HepG2 (cell line): Measurements from ENCODE around the gene SYDE2. TPM values are rescaled to one million over a fixed set of nuclear protein-coding genes. Genes with fewer than 3 reads are reported as not detected.

Source experiments
- ATAC-seq: fragments of 200-7000 bp; cut with Tn5 transposase; 3 replicates; pipeline ENCODE4 v1.9.1; 2020; ENCODE audit warnings: mild to moderate bottlenecking, moderate library complexity
- BruUV-seq: library from RNA; stranded (reverse); fragments of 400-500 nt; replicated peaks from 2 replicates; lab custom pipeline; 2021; lab: Mats Ljungman, UMichigan
- CTCF ChIA-PET: fragments of 300-600 bp; formaldehyde crosslinking; extraction: SDS; loops from one replicate; lab custom pipeline; 2021; ENCODE audit warnings: low total read pairs, inconsistent platforms, low intra/inter-chr PET ratio; lab: Yijun Ruan, JAX
- POLR2A ChIA-PET: fragments of 350-600 bp; sonication (Branson Sonifier 250); formaldehyde crosslinking; loops from one replicate; lab custom pipeline; 2020; ENCODE audit warnings: antibody characterized with exemption, inconsistent platforms; lab: Yijun Ruan, JAX
- DNase-seq: peaks from one replicate; pipeline ENCODE4 v3.0.0-alpha.2; 2015; ENCODE audit warnings: low spot score
- FAIRE-seq: peaks from 3 replicates; lab custom pipeline; 2011; peaks lifted over from hg19 to GRCh38; lab: Jason Lieb, UNC
- H2AFZ ChIP-seq: one replicate; pipeline ENCODE4 v1.6.1; 2011; ENCODE audit warnings: low read length, inconsistent platforms
- H3K27ac ChIP-seq: fragments of 300-600 bp; 3 replicates; pipeline ENCODE4 v1.8.0; 2011; ENCODE audit warnings: mixed run types, mild to moderate bottlenecking, mixed read lengths, low read length, inconsistent platforms; ENCODE audit not compliant: insufficient read depth; ENCODE audit errors: extremely low read length
- H3K27me3 ChIP-seq, 2 experiments: fragments of 200-600 bp in 1 of 2; 2 replicates in 1 of 2; 3 replicates in 1 of 2; pipeline versions ENCODE4 v1.6.0 to v1.8.0; 2011; ENCODE audit warnings: low read length in 2 of 2, mild to moderate bottlenecking in 2 of 2, moderate library complexity in 2 of 2, inconsistent platforms in 1 of 2; ENCODE audit not compliant: insufficient read depth in 2 of 2, control insufficient read depth in 1 of 2
- H3K36me3 ChIP-seq, 2 experiments: fragments of 200-600 bp in 1 of 2; replicated peaks in 1 of 2; 2 replicates in 1 of 2; 3 replicates in 1 of 2; pipeline versions ENCODE4 v1.5.1 to v1.8.0; 2011; ENCODE audit warnings: low read length in 2 of 2, inconsistent platforms in 1 of 2; ENCODE audit not compliant: insufficient read depth in 2 of 2, control insufficient read depth in 1 of 2
- H3K4me1 ChIP-seq: 2 replicates; pipeline ENCODE4 v1.5.1; 2012; ENCODE audit warnings: low read length, inconsistent platforms; ENCODE audit not compliant: insufficient read depth
- H3K4me2 ChIP-seq: 2 replicates; pipeline ENCODE4 v1.6.0; 2011; ENCODE audit warnings: low read depth, low read length, inconsistent platforms
- H3K4me3 ChIP-seq, 3 experiments: fragments of 200-600 bp in 1 of 3; sonication (generic), shearing (Covaris generic) in 1 of 3; replicated peaks in 1 of 3; 2 replicates each; pipeline ENCODE4 v1.5.1; 2011 to 2016; ENCODE audit warnings: low read length in 3 of 3, inconsistent platforms in 2 of 3, low read depth in 2 of 3, mild to moderate bottlenecking in 2 of 3, control low read depth in 1 of 3, mixed read lengths in 1 of 3; ENCODE audit not compliant: insufficient read depth in 1 of 3
- H3K79me2 ChIP-seq: one replicate; pipeline ENCODE4 v1.6.1; 2011; ENCODE audit warnings: low read length, inconsistent platforms; ENCODE audit not compliant: insufficient read depth
- H3K9ac ChIP-seq: 2 replicates; pipeline ENCODE4 v1.6.0; 2011; ENCODE audit warnings: mild to moderate bottlenecking, low read depth, low read length, inconsistent platforms; ENCODE audit not compliant: insufficient read depth
- H3K9me3 ChIP-seq: 2 replicates; pipeline ENCODE4 v1.5.1; 2012; ENCODE audit warnings: mild to moderate bottlenecking, low read length
- H4K20me1 ChIP-seq: 2 replicates; pipeline ENCODE4 v1.6.0; 2011; ENCODE audit warnings: inconsistent platforms, mild to moderate bottlenecking, low read length, moderate library complexity; ENCODE audit not compliant: insufficient read depth
- KMT2B ChIP-seq: IDR thresholded peaks from 2 replicates; pipeline ENCODE4 v1.6.1; 2016; ENCODE audit warnings: missing genetic modification reagents, missing compliant biosample characterization
- NR2F1 ChIP-seq, 2 experiments: fragments of 450-650 bp in 1 of 2; formaldehyde crosslinking in 1 of 2; IDR thresholded peaks; 2 replicates each; pipeline versions ENCODE4 v1.5.0 to v1.6.1; 2016 to 2020; ENCODE audit warnings: mild to moderate bottlenecking in 1 of 2, missing compliant biosample characterization in 1 of 2, missing genetic modification reagents in 1 of 2, moderate library complexity in 1 of 2
- NR2F6 ChIP-seq, 2 experiments: IDR thresholded peaks; 2 replicates each; pipeline ENCODE4 v1.6.1; 2016; ENCODE audit warnings: antibody characterized with exemption in 1 of 2, mild to moderate bottlenecking in 1 of 2
- RFX5 ChIP-seq: IDR thresholded peaks from 2 replicates; pipeline ENCODE4 v1.6.1; 2011; ENCODE audit warnings: low read depth, low read length, improper control_type of control experiment
- ZNF24 ChIP-seq: fragments of 450-650 bp; IDR thresholded peaks from 2 replicates; pipeline ENCODE4 v1.6.1; 2017; ENCODE audit warnings: antibody characterized with exemption, mild to moderate bottlenecking
- WGBS: methylation state at CpG from one replicate; pipeline ENCODE4 v1.1.6; 2017; ENCODE audit warnings: low lambda C conversion rate; 5-methylcytosine and 5-hydroxymethylcytosine counted together
- in situ Hi-C: cut with HindIII; loops from 2 replicates; pipeline ENCODE4 v1.10.0; 2017; ENCODE audit warnings: low pct_unique_long_range_greater_than_20kb; ENCODE audit not compliant: extremely low pct_ligation_motif_present
- intact Hi-C: fragments of 100-400 bp; cut with micrococcal nuclease; formaldehyde crosslinking; loops from one replicate; pipeline ENCODE4 v1.10.0; 2022; ENCODE audit not compliant: unreplicated experiment
- polyA plus RNA-seq, 8 experiments: library from polyadenylated mRNA; depleted of rRNA in 3 of 8; stranded (reverse) in 7 of 8; unstranded in 1 of 8; fragments of >200 nt; fragmentation: Illumina TruSeq in 4 of 8; extraction: Trizol in 4 of 8; gene quantifications; 2 replicates each; pipeline versions ENCODE4 v1.2.1 to v1.2.3, GENCODE V29; 2011 to 2016; ENCODE audit warnings: low read depth in 4 of 8, missing spikeins in 1 of 8, mixed read lengths in 1 of 8; ENCODE audit not compliant: insufficient read depth in 1 of 8
- total RNA-seq, 5 experiments: library from RNA; depleted of rRNA; stranded (reverse); fragments of >200 nt; fragmentation: Illumina TruSeq; extraction: Trizol; gene quantifications; 2 replicates each; pipeline ENCODE4 v1.2.3, GENCODE V29; 2016; ENCODE audit warnings: low read depth in 1 of 5
- TF ChIP-seq, protein P1 (sequence below): sonication (generic); formaldehyde crosslinking; IDR thresholded peaks from 2 replicates; pipeline ENCODE4 v1.5.0; 2020; ENCODE audit warnings: mild to moderate bottlenecking, missing genetic modification reagents

Gene SYDE2
- total and polyA plus RNA-seq, 2 of the 13 experiments (the other 11 are each of a cell fraction or from before 2014, with no cell fraction given): 1.8 to 5.3 TPM

DNA sequence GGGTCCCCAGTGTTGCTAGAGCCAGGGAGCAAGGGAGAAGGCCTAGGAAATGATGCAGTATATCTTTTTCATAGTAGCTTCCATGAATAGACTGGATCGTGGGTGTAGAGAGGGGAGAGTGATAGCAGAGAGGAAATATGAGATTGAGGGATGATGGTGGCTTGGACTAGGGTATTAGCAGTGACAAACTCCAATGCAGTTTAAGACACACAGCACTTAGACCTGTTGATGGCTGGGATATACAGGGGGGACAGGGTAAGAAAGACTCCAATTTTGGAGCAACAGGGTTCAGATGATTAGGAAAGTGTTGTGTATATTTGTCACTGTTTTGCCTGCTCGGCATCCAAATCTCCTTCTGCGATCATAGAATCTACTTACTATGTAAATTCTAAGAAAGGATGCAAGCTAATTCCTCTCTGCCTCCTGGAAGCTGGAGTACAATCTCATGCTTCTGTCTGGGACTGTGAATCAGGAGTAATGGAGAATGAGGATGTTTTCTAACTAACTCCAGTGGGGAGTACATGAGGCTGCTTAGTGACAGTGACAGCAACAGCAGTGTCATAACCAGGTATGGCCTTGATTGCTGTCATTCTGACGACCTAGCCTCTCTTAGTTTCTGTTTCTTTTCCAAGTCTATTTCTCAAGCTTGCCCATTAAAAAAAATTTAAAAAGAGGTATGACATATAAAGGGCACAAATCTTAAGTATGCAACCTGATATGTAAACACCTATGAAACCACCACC, 47.5 kb downstream of the SYDE2 start:
- POLR2A ChIA-PET: no interaction called here
- 45% methylated on average over 4 of the region's 4 CpGs for WGBS
- Histone ChIP-seq H2AFZ (no peak overlapping the region), H3K4me2 (no peak overlapping the region), H3K27ac (no peak overlapping the region), H3K9me3 (no peaks in the 10 kb centered on the region), H4K20me1 (no peaks in the 10 kb centered on the region), H3K79me2 (no peaks in the 10 kb centered on the region), H3K9ac (no peak overlapping the region), H3K4me3 (no peak overlapping the region), H3K4me1 (peaks cover 5% of the 10 kb centered on the region; the same call in 1 of the 2 replicates), H3K36me3 (no peaks in the 10 kb centered on the region), H3K27me3 (no peaks in the 10 kb centered on the region)
- ATAC-seq (no peak), DNase-seq (no peak), FAIRE-seq (no peak)
- no TSS peak for BruUV-seq
- TF ChIP-seq KMT2B (CRISPR knock-in tag) (no peak), ZNF24 (no peak), RFX5 (peak; percentile 57; the same call in 1 of the 2 replicates)
- intact Hi-C loops: no loop called here
- CTCF ChIA-PET: no interaction called here
- in situ Hi-C loops: no loop called here

DNA sequence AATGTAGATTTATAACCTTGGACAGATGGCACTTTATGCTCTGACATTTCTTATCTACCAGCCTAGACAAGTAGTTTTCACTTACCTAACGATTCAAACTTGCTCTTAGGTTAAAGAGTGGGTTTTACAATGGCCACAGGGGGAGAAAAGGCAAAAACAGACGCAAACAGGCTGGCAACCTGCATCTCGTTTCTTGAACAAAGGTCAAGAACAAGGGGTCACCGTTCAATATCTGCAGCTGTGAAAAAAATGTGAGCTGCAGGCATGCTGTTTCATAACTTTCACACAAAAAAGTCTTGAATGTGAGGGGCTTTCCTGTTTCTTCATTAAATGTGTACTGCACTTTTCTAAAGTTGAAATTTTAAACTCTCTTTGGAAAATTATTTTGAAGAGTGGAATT, 49.4 kb downstream of the SYDE2 start:
- no peak overlapping the region for H3K9ac ChIP-seq
- ATAC-seq (peak; percentile 31; the same call in 1 of the 3 replicates), DNase-seq (no peak), FAIRE-seq (no peak)
- peak; percentile 70 for TF ChIP-seq NR2F6 (IDR thresholded peaks at IDR 0.05)
- TF ChIP-seq NR2F6 (CRISPR knock-in tag; IDR thresholded peaks at IDR 0.05): peak; percentile 60
- TF ChIP-seq, protein P1, sequence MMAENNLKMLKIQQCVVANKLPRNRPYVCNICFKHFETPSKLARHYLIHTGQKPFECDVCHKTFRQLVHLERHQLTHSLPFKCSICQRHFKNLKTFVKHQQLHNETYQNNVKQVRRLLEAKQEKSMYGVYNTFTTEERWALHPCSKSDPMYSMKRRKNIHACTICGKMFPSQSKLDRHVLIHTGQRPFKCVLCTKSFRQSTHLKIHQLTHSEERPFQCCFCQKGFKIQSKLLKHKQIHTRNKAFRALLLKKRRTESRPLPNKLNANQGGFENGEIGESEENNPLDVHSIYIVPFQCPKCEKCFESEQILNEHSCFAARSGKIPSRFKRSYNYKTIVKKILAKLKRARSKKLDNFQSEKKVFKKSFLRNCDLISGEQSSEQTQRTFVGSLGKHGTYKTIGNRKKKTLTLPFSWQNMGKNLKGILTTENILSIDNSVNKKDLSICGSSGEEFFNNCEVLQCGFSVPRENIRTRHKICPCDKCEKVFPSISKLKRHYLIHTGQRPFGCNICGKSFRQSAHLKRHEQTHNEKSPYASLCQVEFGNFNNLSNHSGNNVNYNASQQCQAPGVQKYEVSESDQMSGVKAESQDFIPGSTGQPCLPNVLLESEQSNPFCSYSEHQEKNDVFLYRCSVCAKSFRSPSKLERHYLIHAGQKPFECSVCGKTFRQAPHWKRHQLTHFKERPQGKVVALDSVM (CRISPR knock-in tag): no peak
- peak; percentile 38 to 39; a peak in 1 of 4 replicates for TF ChIP-seq NR2F1 (CRISPR knock-in tag; IDR thresholded peaks at IDR 0.05)
- ChIA-PET CTCF (no interaction called here), POLR2A (no interaction called here)
- BruUV-seq: no TSS peak
- no peaks in the 10 kb centered on the region for H3K27me3 ChIP-seq
- H3K4me2 ChIP-seq: no peak overlapping the region
- intact Hi-C loops (no loop called here), in situ Hi-C loops (no loop called here)
- no peak overlapping the region for H3K4me3 ChIP-seq
- H2AFZ ChIP-seq: no peak overlapping the region
- WGBS: 6% methylated on average over 4 of the region's 4 CpGs
- no peaks in the 10 kb centered on the region for H3K79me2 ChIP-seq
- H3K36me3 ChIP-seq: no peaks in the 10 kb centered on the region
- H3K9me3 ChIP-seq: no peaks in the 10 kb centered on the region
- peaks cover 5% of the 10 kb centered on the region; the same call in 1 of the 2 replicates for H3K4me1 ChIP-seq
- no peak overlapping the region for H3K27ac ChIP-seq
- H4K20me1 ChIP-seq: no peaks in the 10 kb centered on the region
